Tibial artery (tissue), 4 donors: Measurements from ENCODE around the gene PRMT7.

ENCODE experiments used
- DNase-seq, 2 donors: peaks; one replicate each; pipeline ENCODE4 v3.0.0-alpha.2; 2019
- H3K27ac ChIP-seq, 2 donors: fragments of 200-600 bp; sonication (generic) in 1 of 2; 1 replicate in 1 of 2; 2 replicates in 1 of 2; pipeline ENCODE4 v1.5.1; 2018 to 2019; ENCODE audit warnings: mild to moderate bottlenecking in 1 of 2
- H3K27me3 ChIP-seq, 2 donors: fragments of 200-600 bp; sonication (generic) in 1 of 2; one replicate each; pipeline versions ENCODE4 v1.5.1 to v1.6.0; 2016 to 2019
- H3K36me3 ChIP-seq, 3 donors: fragments of 200-600 bp; sonication (generic) in 2 of 3; one replicate each; pipeline ENCODE4 v1.5.1; 2016 to 2019; ENCODE audit warnings: mild to moderate bottlenecking in 2 of 3
- H3K4me1 ChIP-seq, 4 donors: fragments of 200-600 bp; sonication (generic) in 2 of 4; 1 replicate in 3 of 4; 2 replicates in 1 of 4; pipeline ENCODE4 v1.5.1; 2016 to 2019
- H3K4me3 ChIP-seq, 2 donors: fragments of 200-600 bp; sonication (generic) in 1 of 2; 1 replicate in 1 of 2; 2 replicates in 1 of 2; pipeline ENCODE4 v1.5.1; 2018 to 2019; ENCODE audit warnings: mild to moderate bottlenecking in 2 of 2
- H3K9me3 ChIP-seq, 3 donors: fragments of 200-600 bp; sonication (generic) in 1 of 3; one replicate each; pipeline ENCODE4 v1.5.1; 2016 to 2019
- CTCF ChIP-seq, 2 experiments: fragments of 200-600 bp in 1 of 2; fragments of 450-650 bp in 1 of 2; IDR thresholded peaks; one replicate each; pipeline ENCODE4 v1.5.1; 2017 to 2019; ENCODE audit warnings: antibody characterized with exemption in 2 of 2, mild to moderate bottlenecking in 1 of 2, moderate library complexity in 1 of 2
- intact Hi-C: fragments of 100-400 bp; cut with DNase I; formaldehyde crosslinking; loops from one replicate; pipeline ENCODE4 v1.15.0; 2023; ENCODE audit warnings: low total_unique reads

The PRMT7 gene

GRCh38 chr16:68369697-68370580 is 59.1 kb downstream of the PRMT7 start:
- H3K4me1 ChIP-seq = no peaks in the 10 kb centered on the region
- no peak overlapping the region for H3K4me3 ChIP-seq
- no peaks in the 10 kb centered on the region for H3K36me3 ChIP-seq
- no peak for TF ChIP-seq CTCF (IDR thresholded peaks at IDR 0.05)
- DNase-seq = no peak
- peaks cover 0 to 46% of the 10 kb centered on the region in 2 donors for H3K27me3 ChIP-seq
- intact Hi-C loops = no loop called here
- H3K27ac ChIP-seq = no peak overlapping the region
- H3K9me3 ChIP-seq = no peaks in the 10 kb centered on the region

- Histone ChIP-seq H3K27ac (no peak overlapping the region), H3K4me1 (no peaks in the 10 kb centered on the region), H3K27me3 (peaks cover 0 to 44% of the 10 kb centered on the region in 2 donors), H3K9me3 (no peaks in the 10 kb centered on the region), H3K4me3 (no peak overlapping the region), H3K36me3 (no peaks in the 10 kb centered on the region)
- no peak for DNase-seq
- no peak for TF ChIP-seq CTCF (IDR thresholded peaks at IDR 0.05)
- intact Hi-C loops = no loop called here
Observed at GRCh38 chr16:68370581-68371275, 59.9 kb downstream of the PRMT7 start.

GRCh38 chr16:68371276-68371651 is 60.4 kb downstream of the PRMT7 start:
- intact Hi-C loops = no loop called here
- no peak for DNase-seq
- no peaks in the 10 kb centered on the region for H3K36me3 ChIP-seq
- H3K9me3 ChIP-seq = no peaks in the 10 kb centered on the region
- no peaks in the 10 kb centered on the region for H3K4me1 ChIP-seq
- H3K27ac ChIP-seq = no peak overlapping the region
- TF ChIP-seq CTCF (IDR thresholded peaks at IDR 0.05) = no peak
- no peak overlapping the region for H3K4me3 ChIP-seq
- H3K27me3 ChIP-seq = peaks cover 0 to 38% of the 10 kb centered on the region in 2 donors

- Histone ChIP-seq H3K4me3 (no peak overlapping the region), H3K36me3 (no peaks in the 10 kb centered on the region), H3K27ac (no peak overlapping the region), H3K27me3 (peaks cover 0 to 32% of the 10 kb centered on the region in 2 donors), H3K9me3 (no peaks in the 10 kb centered on the region), H3K4me1 (no peaks in the 10 kb centered on the region)
- DNase-seq = no peak
- intact Hi-C loops = no loop called here
- no peak for TF ChIP-seq CTCF (IDR thresholded peaks at IDR 0.05)
Observed at GRCh38 chr16:68371706-68372380, 61.0 kb downstream of the PRMT7 start.

- TF ChIP-seq CTCF (IDR thresholded peaks at IDR 0.05) = no peak
- intact Hi-C loops = no loop called here
- Histone ChIP-seq H3K36me3 (no peaks in the 10 kb centered on the region), H3K9me3 (no peaks in the 10 kb centered on the region), H3K4me1 (no peaks in the 10 kb centered on the region), H3K4me3 (no peak overlapping the region), H3K27ac (no peak overlapping the region), H3K27me3 (peaks cover 0 to 31% of the 10 kb centered on the region in 2 donors)
- DNase-seq = no peak
Observed at GRCh38 chr16:68372381-68372720, 61.5 kb downstream of the PRMT7 start.
